CD4-positive, alpha-beta T cell (primary cell): ENCODE results near the gene RIPOR1. TPM values are rescaled to one million over a fixed set of nuclear protein-coding genes. Genes with fewer than 3 reads are reported as not detected.
"Not testable (repeated sequence)": the region's sequence is repeated elsewhere in the genome, so short reads cannot be mapped to it uniquely, and the experiment has no call there.

Source experiments
- ATAC-seq: fragments of 200-7000 bp; cut with Tn5 transposase; one replicate; pipeline ENCODE4 v1.10.0; 2022; ENCODE audit warnings: mild to moderate bottlenecking; ENCODE audit not compliant: poor library complexity
- CTCF ChIA-PET: fragments of 350-600 bp; sonication (Branson Sonifier 250); formaldehyde crosslinking; loops from one replicate; lab custom pipeline; 2021; ENCODE audit warnings: antibody characterized with exemption, inconsistent platforms; lab: Charles Lee
- POLR2A ChIA-PET: fragments of 350-600 bp; sonication (Branson Sonifier 250); formaldehyde crosslinking; loops from one replicate; lab custom pipeline; 2021; ENCODE audit warnings: antibody characterized with exemption, inconsistent platforms; lab: Charles Lee
- DNase-seq, 14 experiments: peaks; one replicate each; pipeline ENCODE4 v3.0.0-alpha.2; 2013 to 2020; ENCODE audit warnings: mixed read lengths in 2 of 14
- H3K27ac ChIP-seq, 2 donors: one replicate each; pipeline versions ENCODE4 v1.5.1 to v1.7.0; 2013; ENCODE audit warnings: low read length in 2 of 2, low read depth in 1 of 2, mild to moderate bottlenecking in 1 of 2
- H3K27me3 ChIP-seq, 2 experiments: 1 replicate in 1 of 2; 2 replicates in 1 of 2; pipeline versions ENCODE4 v1.6.1 to v1.7.0; 2013; ENCODE audit warnings: low read length in 2 of 2, control low read depth in 1 of 2, mild to moderate bottlenecking in 1 of 2, moderate library complexity in 1 of 2; ENCODE audit not compliant: insufficient read depth in 2 of 2, control insufficient read depth in 1 of 2
- H3K36me3 ChIP-seq: one replicate; pipeline ENCODE4 v1.6.1; 2013; ENCODE audit warnings: low read length, control low read depth; ENCODE audit not compliant: insufficient read depth
- H3K4me1 ChIP-seq: one replicate; pipeline ENCODE4 v1.6.1; 2013; ENCODE audit warnings: low read length, control low read depth; ENCODE audit not compliant: insufficient read depth
- H3K4me3 ChIP-seq: one replicate; pipeline ENCODE4 v1.5.1; 2013; ENCODE audit warnings: mild to moderate bottlenecking, low read length, moderate library complexity
- H3K9me3 ChIP-seq, 2 experiments: 1 replicate in 1 of 2; 2 replicates in 1 of 2; pipeline versions ENCODE4 v1.6.1 to v1.7.0; 2013; ENCODE audit warnings: low read length in 2 of 2, mild to moderate bottlenecking in 2 of 2, control low read depth in 1 of 2, moderate library complexity in 1 of 2; ENCODE audit not compliant: control insufficient read depth in 1 of 2, insufficient read depth in 1 of 2
- H3K27ac Mint-ChIP-seq: one replicate; pipeline ENCODE4 v1.8.0; 2020; ENCODE audit warnings: mixed read lengths
- H3K27me3 Mint-ChIP-seq: one replicate; pipeline ENCODE4 v1.8.0; 2021; ENCODE audit warnings: mixed read lengths
- H3K36me3 Mint-ChIP-seq: one replicate; pipeline ENCODE4 v1.8.0; 2021; ENCODE audit warnings: low read depth, mixed read lengths
- H3K4me1 Mint-ChIP-seq: one replicate; pipeline ENCODE4 v1.8.0; 2021; ENCODE audit warnings: low read depth, mixed read lengths
- H3K4me3 Mint-ChIP-seq: one replicate; pipeline ENCODE4 v1.8.0; 2020; ENCODE audit warnings: mild to moderate bottlenecking, mixed read lengths
- H3K9me3 Mint-ChIP-seq: one replicate; pipeline ENCODE4 v1.8.0; 2020; ENCODE audit warnings: mixed read lengths
- intact Hi-C, 2 experiments: fragments of 100-400 bp; cut with DNase I in 1 of 2; cut with micrococcal nuclease in 1 of 2; formaldehyde crosslinking; loops; one replicate each; pipeline versions ENCODE4 v1.15.1 to v1.9.0; 2023 to 2025; cut with DNase I, micrococcal nuclease
- total RNA-seq, 174 experiments: library from RNA in 2 of 174; stranded (reverse) in 2 of 174; gene quantifications; one replicate each; pipeline ENCODE4 v1.2.3 and lab custom pipeline; 2021 to 2026
- TF ChIP-seq, protein P1 (sequence below): fragments of 200-600 bp; IDR thresholded peaks from one replicate; pipeline ENCODE4 v1.8.0; 2022; ENCODE audit warnings: antibody characterized with exemption, mild to moderate bottlenecking

RIPOR1 gene
- total RNA-seq, 2 experiments from 2014 or later, result 21.3 to 25.4 TPM

DNA sequence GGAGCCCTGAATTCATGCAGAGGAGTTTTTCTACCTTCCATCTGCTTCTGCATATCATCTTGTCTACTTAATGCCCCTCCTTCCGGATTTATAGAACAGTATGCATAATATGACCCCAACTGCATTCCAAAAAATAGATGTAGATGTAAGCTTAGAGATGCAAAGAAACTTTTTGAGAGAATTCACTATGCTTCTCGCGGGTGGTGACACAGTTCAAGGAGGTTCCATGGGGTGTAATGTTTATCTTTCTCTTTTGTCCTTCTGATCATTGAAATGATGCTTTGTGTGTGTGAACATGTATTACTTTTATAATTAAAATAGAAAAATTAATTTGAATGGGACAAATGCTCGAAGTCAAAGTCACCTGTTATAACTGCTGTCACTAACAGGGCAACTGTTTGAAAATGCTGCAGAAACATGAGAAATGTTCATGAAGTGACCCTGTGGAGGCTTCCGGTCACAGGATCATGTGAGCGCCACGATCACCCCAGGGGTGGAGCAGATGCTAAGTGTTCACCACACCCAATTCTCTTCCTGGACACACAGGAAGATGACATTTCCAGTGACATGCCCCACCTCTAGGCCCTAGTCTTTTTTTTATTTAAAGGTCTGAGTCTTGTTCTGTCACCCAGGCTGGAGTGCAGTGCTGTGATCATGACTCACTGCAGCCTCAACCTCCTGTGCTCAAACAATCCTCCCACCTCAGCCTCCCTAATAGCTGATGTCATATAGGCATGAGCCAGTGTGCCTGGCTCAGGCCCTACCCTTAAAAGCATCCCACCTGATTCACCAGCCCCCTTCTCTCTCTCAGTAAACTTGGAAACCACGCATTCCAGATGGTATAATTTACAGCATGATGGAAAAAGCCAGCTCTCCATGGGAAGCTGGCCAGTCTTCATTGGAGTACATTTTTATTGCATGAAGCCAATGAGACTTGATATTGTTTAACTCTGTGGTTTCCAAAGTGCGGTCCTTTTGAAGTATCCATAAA, 24.3 kb upstream of the RIPOR1 start:
- peak overlapping the region; percentile 53 to 79 for H3K27ac ChIP-seq
- DNase-seq (peak in 12 of 14 experiments; percentile 16 to 93 (median 34)), ATAC-seq (peak; percentile 87)
- no peaks in the 10 kb centered on the region for H3K9me3 ChIP-seq
- Mint-ChIP-seq H3K27me3 (no peaks in the 10 kb centered on the region), H3K9me3 (no peaks in the 10 kb centered on the region), H3K4me3 (peak overlapping the region; percentile 52), H3K27ac (peak overlapping the region; percentile 91), H3K4me1 (peaks cover 50% of the 10 kb centered on the region), H3K36me3 (peaks cover 2% of the 10 kb centered on the region)
- CTCF ChIA-PET, result interaction anchor here (1.2 to 3.6 kb wide), 4 partner anchors 10 to 23 kb away, joined by 3 to 19 read pairs (median 9); partner anchors contain the start of gene ATP6V0D1
- H3K4me1 ChIP-seq, result peaks cover 58% of the 10 kb centered on the region
- H3K27me3 ChIP-seq, result no peaks in the 10 kb centered on the region
- intact Hi-C loops, result no loop called here
- H3K4me3 ChIP-seq, result no peak overlapping the region
- no peaks in the 10 kb centered on the region for H3K36me3 ChIP-seq
- TF ChIP-seq, protein P1, sequence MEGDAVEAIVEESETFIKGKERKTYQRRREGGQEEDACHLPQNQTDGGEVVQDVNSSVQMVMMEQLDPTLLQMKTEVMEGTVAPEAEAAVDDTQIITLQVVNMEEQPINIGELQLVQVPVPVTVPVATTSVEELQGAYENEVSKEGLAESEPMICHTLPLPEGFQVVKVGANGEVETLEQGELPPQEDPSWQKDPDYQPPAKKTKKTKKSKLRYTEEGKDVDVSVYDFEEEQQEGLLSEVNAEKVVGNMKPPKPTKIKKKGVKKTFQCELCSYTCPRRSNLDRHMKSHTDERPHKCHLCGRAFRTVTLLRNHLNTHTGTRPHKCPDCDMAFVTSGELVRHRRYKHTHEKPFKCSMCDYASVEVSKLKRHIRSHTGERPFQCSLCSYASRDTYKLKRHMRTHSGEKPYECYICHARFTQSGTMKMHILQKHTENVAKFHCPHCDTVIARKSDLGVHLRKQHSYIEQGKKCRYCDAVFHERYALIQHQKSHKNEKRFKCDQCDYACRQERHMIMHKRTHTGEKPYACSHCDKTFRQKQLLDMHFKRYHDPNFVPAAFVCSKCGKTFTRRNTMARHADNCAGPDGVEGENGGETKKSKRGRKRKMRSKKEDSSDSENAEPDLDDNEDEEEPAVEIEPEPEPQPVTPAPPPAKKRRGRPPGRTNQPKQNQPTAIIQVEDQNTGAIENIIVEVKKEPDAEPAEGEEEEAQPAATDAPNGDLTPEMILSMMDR, result no peak
- POLR2A ChIA-PET, result interaction anchor here (0.9 to 1.9 kb wide), 5 partner anchors 10 to 1682 kb away, joined by 3 to 6 read pairs (median 3); partner anchors contain the start of gene ATP6V0D1

DNA sequence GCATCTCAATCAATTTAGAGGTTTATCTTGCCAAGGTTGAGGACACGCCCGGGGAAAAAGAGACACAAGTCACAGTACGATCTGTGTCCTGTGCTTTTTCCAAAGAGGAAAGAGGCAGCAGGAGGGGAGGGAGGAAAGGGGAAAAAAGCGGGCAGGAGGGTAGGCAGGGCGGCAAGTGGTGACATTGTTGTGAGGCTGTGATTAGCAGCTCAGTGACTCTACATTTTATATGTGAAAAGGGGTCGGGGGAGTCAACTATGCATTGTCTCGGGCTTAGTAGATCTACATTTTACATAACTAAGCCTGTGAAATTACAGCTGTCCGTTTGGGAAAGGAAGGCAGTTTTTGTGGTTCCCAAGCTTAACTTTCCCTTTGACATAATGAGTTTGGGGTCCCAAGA, 22.2 kb upstream of the RIPOR1 start:
- ChIA-PET POLR2A (no interaction called here), CTCF (interaction anchor here (1.2 to 3.6 kb wide), 2 partner anchors 15 to 25 kb away, joined by 4 to 19 read pairs; partner anchors contain the start of gene ATP6V0D1)
- no peak overlapping the region for H3K4me3 ChIP-seq
- TF ChIP-seq, protein P1, result no peak
- peak overlapping the region; percentile 83 for H3K27ac Mint-ChIP-seq
- H3K4me1 ChIP-seq, result peaks cover 61% of the 10 kb centered on the region
- DNase-seq, result no peak
- H3K4me3 Mint-ChIP-seq, result peak overlapping the region; percentile 4
- H3K36me3 ChIP-seq, result no peaks in the 10 kb centered on the region
- no peaks in the 10 kb centered on the region for H3K9me3 ChIP-seq
- H3K9me3 Mint-ChIP-seq, result no peaks in the 10 kb centered on the region
- no peak for ATAC-seq
- intact Hi-C loops, result no loop called here
- peaks cover 56% of the 10 kb centered on the region for H3K4me1 Mint-ChIP-seq
- peak overlapping the region in 1 of 2 donors; percentile 9 for H3K27ac ChIP-seq
- H3K27me3 ChIP-seq, result no peaks in the 10 kb centered on the region
- H3K36me3 Mint-ChIP-seq, result no peaks in the 10 kb centered on the region
- no peaks in the 10 kb centered on the region for H3K27me3 Mint-ChIP-seq

DNA sequence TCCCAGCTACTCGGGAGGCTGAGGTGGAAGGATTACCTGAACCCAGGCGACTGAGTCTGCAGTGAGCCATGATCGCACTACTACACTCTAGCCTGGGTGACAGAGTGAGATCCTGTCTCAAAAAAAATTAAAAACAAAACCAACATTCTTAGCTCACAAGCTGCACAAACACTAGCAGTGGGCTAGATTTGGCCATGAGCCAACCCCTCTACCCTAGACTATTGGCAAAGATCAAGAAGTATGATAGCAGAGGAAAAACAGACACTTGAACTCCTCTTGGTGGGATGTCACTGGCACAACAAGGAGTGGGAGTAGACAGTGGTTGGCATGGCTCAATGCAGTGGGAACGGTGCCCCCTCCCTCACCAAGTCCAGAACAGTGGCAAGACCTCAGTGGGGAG, 19.6 kb upstream of the RIPOR1 start:
- ChIA-PET CTCF (interaction anchor here (2.1 kb wide), 1 partner anchor 28 kb away, joined by 6 read pairs; the partner anchor contains the start of gene ATP6V0D1), POLR2A (no interaction called here)
- Mint-ChIP-seq H3K27ac (peak overlapping the region; percentile 68), H3K9me3 (no peaks in the 10 kb centered on the region), H3K4me3 (peak overlapping the region; percentile 25), H3K4me1 (peaks cover 46% of the 10 kb centered on the region), H3K36me3 (no peaks in the 10 kb centered on the region), H3K27me3 (no peaks in the 10 kb centered on the region)
- Histone ChIP-seq H3K36me3 (no peaks in the 10 kb centered on the region), H3K4me1 (peaks cover 56% of the 10 kb centered on the region), H3K27me3 (no peaks in the 10 kb centered on the region), H3K27ac (no peak overlapping the region), H3K4me3 (no peak overlapping the region), H3K9me3 (no peaks in the 10 kb centered on the region)
- ATAC-seq, result peak; percentile 15
- peak in 4 of 14 experiments; percentile 18 to 50 (median 30) for DNase-seq
- intact Hi-C loops, result no loop called here
- TF ChIP-seq, protein P1, result no peak

GRCh38 chr16:67513892-67514291, 14.7 kb upstream of the RIPOR1 start:
- peaks cover 21% of the 10 kb centered on the region for H3K4me1 Mint-ChIP-seq
- H3K4me3 ChIP-seq, H3K27ac Mint-ChIP-seq, H3K27ac ChIP-seq, H3K27me3 ChIP-seq, DNase-seq, H3K9me3 Mint-ChIP-seq, H3K9me3 ChIP-seq, H3K4me3 Mint-ChIP-seq, H3K27me3 Mint-ChIP-seq, H3K36me3 ChIP-seq, H3K36me3 Mint-ChIP-seq: not testable (repeated sequence)
- CTCF ChIA-PET, result interaction anchor here (0.7 to 5.2 kb wide), 16 partner anchors 9 to 204 kb away, joined by 3 to 48 read pairs (median 4); partner anchors contain the start of genes AGRP, ATP6V0D1 and CARMIL2
- POLR2A ChIA-PET, result interaction anchor here (0.8 to 1.5 kb wide), 6 partner anchors 10 to 86 kb away, joined by 3 to 10 read pairs (median 4); partner anchors contain the start of genes ATP6V0D1 and CTCF
- ATAC-seq, result peak; percentile 22
- H3K4me1 ChIP-seq, result peaks cover 27% of the 10 kb centered on the region
- intact Hi-C loops, result loop anchor here (1.0 to 5.0 kb wide), 2 partner anchors 20 to 82 kb away; partner anchors contain the start of gene HSD11B2 (in 1 of the 2)
